GM23248 (cell line): ENCODE measurements around the gene RBMS1. TPM values are rescaled to one million over a fixed set of nuclear protein-coding genes. Genes with fewer than 3 reads are reported as not detected.

Source experiments
- DNase-seq: peaks from one replicate; pipeline ENCODE4 v3.0.0-alpha.2; 2015
- H2AFZ ChIP-seq: fragments of 200-600 bp; sonication (generic); 2 replicates; pipeline ENCODE4 v1.6.1; 2016; ENCODE audit warnings: antibody characterized with exemption
- H3F3A ChIP-seq: fragments of 200-600 bp; sonication (generic); 2 replicates; pipeline ENCODE4 v1.6.1; 2016; ENCODE audit warnings: mild to moderate bottlenecking, antibody characterized with exemption, mixed run types; ENCODE audit not compliant: insufficient read depth
- H3K27ac ChIP-seq: fragments of 200-600 bp; sonication (generic); 2 replicates; pipeline ENCODE4 v1.5.1; 2016; ENCODE audit warnings: mild to moderate bottlenecking
- H3K27me3 ChIP-seq: fragments of 200-600 bp; sonication (generic); replicated peaks from 2 replicates; pipeline ENCODE4 v1.6.1; 2016; ENCODE audit warnings: mild to moderate bottlenecking; ENCODE audit not compliant: insufficient read depth
- H3K36me3 ChIP-seq: fragments of 200-600 bp; sonication (generic); 2 replicates; pipeline ENCODE4 v1.6.1; 2016; ENCODE audit warnings: low read depth, mild to moderate bottlenecking
- H3K4me1 ChIP-seq: fragments of 200-600 bp; sonication (generic); 2 replicates; pipeline ENCODE4 v1.6.1; 2016; ENCODE audit warnings: mild to moderate bottlenecking; ENCODE audit not compliant: insufficient read depth
- H3K4me2 ChIP-seq: fragments of 200-600 bp; sonication (generic); one replicate; pipeline ENCODE4 v1.6.1; 2016; ENCODE audit warnings: mild to moderate bottlenecking; ENCODE audit not compliant: unreplicated experiment
- H3K4me3 ChIP-seq: fragments of 200-600 bp; sonication (generic); 2 replicates; pipeline ENCODE4 v1.5.1; 2016; ENCODE audit warnings: mild to moderate bottlenecking
- H3K79me2 ChIP-seq: fragments of 200-600 bp; sonication (generic); 2 replicates; pipeline ENCODE4 v1.6.1; 2016; ENCODE audit warnings: mild to moderate bottlenecking; ENCODE audit not compliant: insufficient read depth
- H3K9ac ChIP-seq: fragments of 200-600 bp; sonication (generic); 2 replicates; pipeline ENCODE4 v1.6.1; 2016; ENCODE audit warnings: mild to moderate bottlenecking
- H3K9me2 ChIP-seq: fragments of 200-600 bp; sonication (generic); 2 replicates; pipeline ENCODE4 v1.6.1; 2016; ENCODE audit warnings: mixed run types, mild to moderate bottlenecking, moderate library complexity; ENCODE audit not compliant: insufficient read depth
- H3K9me3 ChIP-seq: fragments of 200-600 bp; sonication (generic); one replicate; pipeline ENCODE4 v1.6.1; 2017; ENCODE audit warnings: low read depth
- H4K20me1 ChIP-seq: fragments of 200-600 bp; sonication (generic); 2 replicates; pipeline ENCODE4 v1.6.0; 2016; ENCODE audit not compliant: insufficient read depth
- EZH2 ChIP-seq: fragments of 200-600 bp; sonication (generic); IDR thresholded peaks from 2 replicates; pipeline ENCODE4 v1.6.1; 2018; ENCODE audit warnings: antibody characterized with exemption, mild to moderate bottlenecking; ENCODE audit not compliant: insufficient read depth, poor library complexity, severe bottlenecking
- EZH2phosphoT487 ChIP-seq: fragments of 200-600 bp; sonication (generic); IDR thresholded peaks from 2 replicates; pipeline ENCODE4 v1.6.1; 2018; ENCODE audit warnings: antibody characterized with exemption, moderate library complexity, mild to moderate bottlenecking, low read depth; ENCODE audit not compliant: insufficient read depth
- WGBS, 2 experiments: methylation state at CpG; one replicate each; pipeline ENCODE4 v1.1.6; 2015 to 2017; ENCODE audit warnings: low lambda C conversion rate in 2 of 2, low coverage in 1 of 2; ENCODE audit errors: missing lambda C conversion rate in 2 of 2; 5-methylcytosine and 5-hydroxymethylcytosine counted together
- in situ Hi-C: fragments of 300-500 bp; cut with MboI; formaldehyde crosslinking; loops from 2 replicates; pipeline ENCODE4 v1.15.0; 2020
- polyA plus RNA-seq: library from polyadenylated mRNA; unstranded; fragments of >200 nt; fragmentation: Nextera tagmentation; extraction: Ambion mirVana; gene quantifications from 2 replicates; pipeline ENCODE4 v1.2.1, GENCODE V29; 2016
- total RNA-seq: library from RNA; depleted of rRNA; stranded (reverse); fragments of >200 nt; shearing (Covaris generic); gene quantifications from 2 replicates; pipeline ENCODE4 v1.2.3, GENCODE V29; 2014

Gene RBMS1
- total and polyA plus RNA-seq, 2 experiments from 2014 or later = 72.3 to 91.7 TPM

DNA sequence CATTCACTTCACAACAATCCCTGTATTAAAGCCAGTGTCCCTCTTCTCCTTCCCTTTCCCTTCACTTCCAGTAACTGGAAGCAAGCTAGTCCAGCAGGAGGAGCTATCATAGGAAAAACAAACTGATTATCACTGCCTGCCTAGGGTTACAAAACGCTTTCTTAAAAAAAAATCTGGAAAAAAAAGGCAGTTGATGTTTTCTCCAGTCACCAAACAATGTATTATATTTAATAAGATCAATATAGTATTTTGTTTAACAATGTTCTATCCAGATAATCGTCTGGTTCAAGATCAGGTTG lies 214.8 kb downstream of the RBMS1 start:
- WGBS, 2 experiments = 5 to 7% methylated on average over 2 of the region's 2 CpGs
- peaks cover 98% of the 10 kb centered on the region for H3F3A ChIP-seq
- H3K9ac ChIP-seq = 0 out of 2 replicates have a peak overlapping the region, but pooled peaks have one; percentile 25
- H3K27ac ChIP-seq = peak overlapping the region; percentile 71
- H3K79me2 ChIP-seq = peaks cover 73% of the 10 kb centered on the region
- H3K27me3 ChIP-seq = no peaks in the 10 kb centered on the region
- peak overlapping the region; percentile 44 for H3K4me2 ChIP-seq
- no peak overlapping the region for H2AFZ ChIP-seq
- H3K4me3 ChIP-seq = no peak overlapping the region
- H3K4me1 ChIP-seq = peaks cover 36% of the 10 kb centered on the region
- H3K9me2 ChIP-seq = no peaks in the 10 kb centered on the region
- H3K36me3 ChIP-seq = peaks cover 79% of the 10 kb centered on the region
- in situ Hi-C loops = no loop called here
- peak; percentile 74 for DNase-seq
- no peak for TF ChIP-seq EZH2phosphoT487
- no peak for TF ChIP-seq EZH2
- no peaks in the 10 kb centered on the region for H3K9me3 ChIP-seq
- no peaks in the 10 kb centered on the region for H4K20me1 ChIP-seq

DNA sequence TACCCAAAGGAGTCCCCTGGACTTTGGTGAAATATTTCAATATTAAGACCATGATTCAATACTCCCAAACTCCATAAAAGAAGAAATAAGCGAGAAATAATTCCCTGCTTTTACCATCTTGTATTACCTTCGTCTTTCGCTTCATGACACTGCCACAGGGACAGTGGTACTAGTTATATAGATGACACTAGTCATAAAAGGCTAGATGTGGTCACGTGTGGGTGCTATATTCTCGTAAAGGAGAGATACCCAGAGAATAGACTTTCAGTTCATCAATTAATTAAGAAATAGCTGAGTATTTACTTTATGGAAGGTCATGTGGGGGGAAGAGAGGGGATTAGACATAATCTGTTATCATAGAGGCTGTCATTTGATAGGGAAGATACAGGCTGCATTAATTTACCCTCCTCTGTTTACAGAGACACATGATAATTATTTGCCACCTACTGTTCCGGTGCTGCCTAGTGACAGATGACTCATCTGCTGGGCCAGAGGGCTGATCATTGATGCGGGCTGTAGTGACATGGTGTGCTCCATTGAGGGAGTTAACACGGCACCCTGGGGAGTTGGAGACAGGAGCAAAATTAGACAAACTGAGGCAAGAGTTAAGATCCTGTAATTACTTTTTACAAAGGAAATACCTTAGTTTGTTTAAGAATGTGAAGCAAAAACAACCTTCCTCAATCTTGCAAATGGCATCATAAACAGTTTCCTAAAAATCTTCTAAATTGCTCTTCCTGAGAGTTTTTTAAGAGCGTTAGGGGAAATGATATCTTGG lies 215.3 kb downstream of the RBMS1 start:
- no peak for TF ChIP-seq EZH2
- TF ChIP-seq EZH2phosphoT487 = no peak
- peak overlapping the region; percentile 71 for H3K27ac ChIP-seq
- DNase-seq = no peak
- H3K4me3 ChIP-seq = no peak overlapping the region
- H4K20me1 ChIP-seq = no peaks in the 10 kb centered on the region
- H3K27me3 ChIP-seq = no peaks in the 10 kb centered on the region
- no peaks in the 10 kb centered on the region for H3K9me3 ChIP-seq
- peaks cover 97% of the 10 kb centered on the region for H3F3A ChIP-seq
- H3K9ac ChIP-seq = no peak overlapping the region
- no peak overlapping the region for H2AFZ ChIP-seq
- H3K4me2 ChIP-seq = no peak overlapping the region
- in situ Hi-C loops = no loop called here
- H3K4me1 ChIP-seq = peaks cover 36% of the 10 kb centered on the region
- H3K36me3 ChIP-seq = peaks cover 77% of the 10 kb centered on the region
- WGBS, 2 experiments = 76 to 77% methylated on average over 9 of the region's 9 CpGs
- H3K79me2 ChIP-seq = peaks cover 68% of the 10 kb centered on the region
- H3K9me2 ChIP-seq = no peaks in the 10 kb centered on the region

DNA sequence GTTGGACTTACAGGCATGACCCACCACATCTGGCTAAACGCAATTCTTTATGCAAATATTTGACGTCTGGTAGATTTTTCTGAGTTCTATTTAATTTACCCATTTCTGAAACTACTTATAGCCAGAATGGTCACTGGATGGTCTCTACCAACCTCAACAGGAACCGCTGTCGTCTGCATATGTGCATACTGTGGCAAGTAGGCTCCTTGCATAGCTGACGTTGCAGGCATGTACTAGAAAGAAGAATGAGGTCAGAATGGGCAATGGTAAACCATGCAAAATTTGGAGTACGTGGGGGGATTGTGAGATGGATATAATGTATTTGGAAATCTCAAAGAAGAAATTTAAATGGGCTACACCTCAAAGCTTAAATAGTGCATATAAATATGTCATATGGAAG lies 216.5 kb downstream of the RBMS1 start:
- Histone ChIP-seq H3K9me2 (no peaks in the 10 kb centered on the region), H3K9me3 (no peaks in the 10 kb centered on the region), H2AFZ (no peak overlapping the region), H4K20me1 (no peaks in the 10 kb centered on the region), H3K4me2 (no peak overlapping the region), H3K36me3 (peaks cover 80% of the 10 kb centered on the region), H3F3A (peaks cover 97% of the 10 kb centered on the region), H3K4me1 (peaks cover 30% of the 10 kb centered on the region), H3K4me3 (no peak overlapping the region), H3K79me2 (peaks cover 56% of the 10 kb centered on the region), H3K9ac (no peak overlapping the region), H3K27ac (no peak overlapping the region), H3K27me3 (no peaks in the 10 kb centered on the region)
- no peak for TF ChIP-seq EZH2
- no peak for TF ChIP-seq EZH2phosphoT487
- no peak for DNase-seq
- WGBS, 2 experiments = 94 to 96% methylated on average over 6 of the region's 6 CpGs
- in situ Hi-C loops = no loop called here

DNA sequence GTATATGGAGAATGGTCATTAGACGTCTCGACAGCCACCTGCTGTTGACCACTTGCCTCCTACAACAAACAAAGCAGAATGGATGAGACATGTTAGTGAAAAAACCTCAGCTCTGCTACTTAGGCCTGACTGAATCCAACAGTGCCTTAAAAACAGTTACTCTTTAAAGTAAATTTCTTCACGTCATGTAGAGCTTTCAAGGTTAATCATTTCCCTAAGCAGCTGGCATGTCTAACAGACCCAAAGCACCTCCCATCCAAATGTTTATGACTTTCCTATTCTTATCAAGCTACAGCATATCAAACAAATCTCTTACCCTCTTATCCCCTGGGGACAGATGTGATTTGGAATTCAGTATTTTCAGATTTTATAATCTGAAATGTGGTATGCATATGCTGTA lies 218.0 kb downstream of the RBMS1 start:
- H2AFZ ChIP-seq = no peak overlapping the region
- 96% methylated on average over 3 of the region's 3 CpGs for WGBS, 2 experiments
- in situ Hi-C loops = no loop called here
- H4K20me1 ChIP-seq = no peaks in the 10 kb centered on the region
- no peaks in the 10 kb centered on the region for H3K9me3 ChIP-seq
- H3K4me1 ChIP-seq = peaks cover 37% of the 10 kb centered on the region
- no peak overlapping the region for H3K27ac ChIP-seq
- no peaks in the 10 kb centered on the region for H3K9me2 ChIP-seq
- peaks cover 97% of the 10 kb centered on the region for H3F3A ChIP-seq
- H3K4me3 ChIP-seq = no peak overlapping the region
- H3K79me2 ChIP-seq = peaks cover 43% of the 10 kb centered on the region
- no peak overlapping the region for H3K4me2 ChIP-seq
- H3K27me3 ChIP-seq = no peaks in the 10 kb centered on the region
- H3K9ac ChIP-seq = no peak overlapping the region
- no peak for TF ChIP-seq EZH2phosphoT487
- no peak for TF ChIP-seq EZH2
- H3K36me3 ChIP-seq = peaks cover 83% of the 10 kb centered on the region
- DNase-seq = no peak
